ENCODE measurements around the gene G3BP2.
"Not testable (repeated sequence)": the region's sequence is repeated elsewhere in the genome, so short reads cannot be mapped to it uniquely, and the experiment has no call there.

Gene G3BP2

DNA sequence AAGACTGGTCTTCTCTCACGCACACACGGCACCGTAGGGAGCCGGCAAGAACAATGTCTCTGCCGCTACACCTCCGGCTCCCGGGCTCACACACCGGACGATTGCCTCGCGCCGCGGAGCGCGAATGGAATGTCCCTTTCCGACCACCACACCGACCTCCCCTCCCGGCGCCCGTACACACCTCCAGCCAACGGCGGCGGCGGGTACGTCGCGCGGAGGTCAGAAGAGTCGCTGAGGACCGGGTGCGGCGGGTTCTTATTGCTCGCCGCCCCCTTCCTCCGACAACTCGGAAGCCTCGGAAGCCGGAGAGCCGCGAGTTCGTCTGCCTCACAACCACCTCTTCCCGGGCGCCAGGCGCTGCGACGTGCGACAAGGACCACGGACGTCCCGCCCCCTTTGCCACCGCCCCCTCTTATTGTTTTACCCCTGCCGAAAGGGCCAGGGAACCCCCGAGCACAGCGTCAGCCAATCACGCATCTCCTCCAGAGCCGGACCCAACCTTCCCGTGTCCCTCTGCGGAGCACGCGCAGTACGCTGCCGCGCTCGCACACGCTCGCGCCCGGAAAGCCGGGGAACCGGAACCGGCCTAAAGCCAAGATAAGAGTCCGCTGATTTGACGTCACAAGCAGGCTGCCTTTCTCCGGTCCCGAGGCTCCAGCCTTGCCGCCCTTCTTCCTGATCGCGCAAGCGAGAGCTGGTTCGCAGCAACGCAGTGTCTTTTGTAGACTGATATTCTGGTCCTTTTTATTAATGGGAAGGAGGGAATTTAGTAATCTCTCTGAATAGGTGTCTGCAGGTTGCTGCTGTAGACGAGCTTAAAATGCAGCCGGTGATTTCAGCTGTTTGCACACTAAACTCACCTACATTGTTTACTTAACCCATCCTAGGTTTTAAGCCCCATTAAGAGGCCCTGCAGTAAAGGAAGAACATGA lies at the start of gene G3BP2:
G3BP2 (minus strand) TSS at position 385 of the 932 bp plus-strand sequence. CDS start 11,386 bp downstream, outside the sequence.
- DNase-seq (ENCODE audit: low read depth) = peak; percentile 96

DNA sequence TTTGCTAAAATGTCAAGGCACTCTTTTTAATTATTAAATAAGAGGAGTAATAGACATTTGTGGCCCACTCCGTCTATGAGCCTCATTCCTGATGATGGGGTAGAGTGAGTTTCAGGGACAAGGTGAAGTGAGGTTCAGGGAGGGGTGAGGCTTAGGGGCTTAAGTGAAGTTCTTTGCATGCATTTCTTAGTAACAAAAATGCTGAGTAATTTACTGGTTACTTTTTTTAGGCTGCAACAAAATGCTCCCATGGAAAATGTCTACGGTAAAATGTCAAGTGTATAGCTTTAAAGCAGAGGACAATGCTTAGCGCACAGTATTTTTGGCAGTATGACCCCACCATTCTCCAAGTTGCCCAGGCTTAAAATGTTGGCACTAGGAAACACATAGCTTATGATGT lies 49.2 kb upstream of the G3BP2 start:
- DNase-seq (ENCODE audit: low read depth) = no peak

DNA sequence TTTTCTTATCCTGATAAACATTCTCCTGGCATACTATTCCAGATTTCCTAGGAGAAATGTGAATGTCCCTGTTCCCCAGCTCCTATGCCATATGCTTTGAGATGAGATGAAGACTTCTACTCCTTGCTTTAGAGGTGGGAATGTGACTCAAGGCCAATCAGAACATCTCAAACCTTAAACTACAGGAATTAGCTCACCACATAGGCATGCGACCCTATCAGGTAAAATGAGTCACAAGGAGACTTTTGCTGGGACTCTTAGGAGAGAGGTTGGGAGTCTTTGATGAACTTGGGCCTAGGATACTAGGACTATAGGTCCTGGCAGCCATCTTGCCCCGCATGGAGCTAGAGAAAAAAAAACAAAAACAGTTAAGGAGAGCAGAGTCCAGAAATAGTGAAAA lies 45.3 kb upstream of the G3BP2 start:
- no peak for DNase-seq (ENCODE audit: low read depth)

DNA sequence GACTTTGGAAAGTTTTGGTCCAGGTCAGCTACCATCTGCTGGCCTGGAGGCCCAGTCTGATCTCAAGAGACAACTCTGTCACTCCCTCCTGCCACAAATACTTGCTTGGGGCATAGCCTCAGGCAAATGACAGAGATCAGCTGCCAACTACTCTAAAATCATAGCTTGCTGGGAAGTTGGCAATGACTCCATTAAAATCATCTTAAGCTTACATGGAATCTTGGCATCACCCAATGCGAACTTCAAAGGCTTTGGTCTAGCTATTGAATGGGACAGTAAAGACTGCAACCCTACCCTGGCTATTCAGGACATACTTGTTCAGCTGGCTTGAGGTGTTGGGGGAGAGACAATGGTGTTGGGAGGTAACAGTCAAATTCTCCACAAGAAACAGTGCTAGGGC lies 44.2 kb upstream of the G3BP2 start:
- no peak for DNase-seq (ENCODE audit: low read depth)

DNA sequence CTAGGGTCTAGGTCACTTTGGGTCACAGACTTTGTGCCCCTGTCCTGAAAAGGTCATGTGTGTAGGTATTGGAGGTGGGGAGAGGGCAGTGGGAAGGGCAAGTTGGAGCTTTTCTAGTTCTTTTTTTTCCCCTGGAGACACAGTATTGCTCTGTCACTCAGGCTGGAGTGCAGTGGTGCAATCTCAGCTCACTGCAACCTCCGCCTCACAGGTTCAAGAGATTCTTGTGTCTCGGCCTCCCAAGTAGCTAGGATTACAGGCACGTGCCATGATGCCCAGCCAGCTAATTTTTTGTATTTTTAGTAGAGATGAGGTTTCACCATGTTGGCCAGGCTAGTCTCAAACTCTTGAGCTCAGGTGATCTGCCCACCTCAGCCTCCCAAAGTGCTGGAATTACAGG lies 42.8 kb upstream of the G3BP2 start:
- not testable (repeated sequence) for DNase-seq (ENCODE audit: low read depth)

DNA sequence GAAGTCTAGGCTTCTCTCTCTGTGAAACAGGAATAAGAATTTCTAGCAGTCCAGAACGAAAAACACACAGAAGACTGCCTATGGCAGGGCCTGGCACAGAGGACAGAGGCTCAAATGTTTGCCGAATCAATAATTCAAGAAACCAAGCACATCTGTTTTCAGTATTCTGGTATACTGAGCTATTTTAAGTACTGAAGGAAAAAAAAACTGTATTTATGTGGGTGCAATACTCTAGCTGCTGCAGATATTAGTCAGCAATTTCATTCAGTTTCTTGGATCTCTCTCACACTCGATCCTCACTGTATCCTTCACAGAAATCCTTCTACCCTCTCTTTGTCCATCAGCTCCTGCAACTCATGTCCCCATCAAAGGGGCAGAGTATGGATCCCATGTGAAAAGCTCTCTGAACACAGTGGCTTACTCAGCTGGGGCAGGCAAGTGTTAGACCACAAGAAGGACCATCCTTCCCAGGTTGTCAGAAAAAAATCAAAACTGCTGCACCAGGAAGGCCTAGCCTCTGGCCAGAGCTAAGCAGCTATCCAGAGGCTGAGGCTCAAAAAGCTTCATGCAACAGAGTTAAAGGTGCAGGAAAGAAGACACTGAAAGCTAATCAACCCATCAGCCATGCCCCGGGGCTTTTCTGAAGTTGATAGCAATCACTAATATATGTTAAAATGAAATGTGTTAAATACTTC lies 42.0 kb upstream of the G3BP2 start:
- DNase-seq (ENCODE audit: low read depth) = no peak

DNA sequence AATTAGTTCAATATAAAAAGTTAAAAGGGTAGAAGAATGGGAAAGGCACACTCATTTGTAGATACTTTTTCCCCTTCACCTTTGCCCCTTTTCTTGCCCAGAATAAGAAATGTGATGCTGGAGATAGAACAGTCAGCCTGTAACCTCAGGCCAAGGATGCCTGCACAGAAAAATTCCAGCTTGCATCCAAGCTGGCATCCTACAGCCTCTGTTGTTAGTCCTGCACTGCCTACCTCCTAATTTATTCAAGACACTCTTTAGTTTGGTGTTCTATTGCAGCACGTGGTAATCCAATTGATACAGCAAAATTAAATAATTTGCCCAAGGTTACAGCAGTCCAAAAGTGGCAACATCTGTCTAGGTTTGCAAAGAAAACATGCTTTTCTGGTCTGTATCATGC lies 41.5 kb upstream of the G3BP2 start:
- no peak for DNase-seq (ENCODE audit: low read depth)

DNA sequence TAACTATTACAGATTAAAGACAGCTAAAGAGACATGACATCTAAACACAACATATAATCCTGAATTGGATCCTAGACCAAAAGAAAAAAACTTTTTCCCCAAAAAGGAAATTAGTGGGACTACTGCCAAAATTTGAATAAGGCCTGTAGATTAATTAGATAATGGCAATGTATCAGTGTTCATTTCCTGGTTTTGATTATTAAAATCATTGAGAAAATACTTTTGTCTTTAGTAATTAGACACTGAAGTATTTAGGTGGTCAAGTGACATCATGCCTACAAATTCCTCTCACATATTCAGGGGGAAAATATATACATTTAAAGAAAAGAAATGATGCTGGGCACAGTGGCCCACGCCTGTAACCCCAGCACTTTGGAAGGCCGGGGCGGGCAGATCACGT lies 40.8 kb upstream of the G3BP2 start:
- no peak for DNase-seq (ENCODE audit: low read depth)

DNA sequence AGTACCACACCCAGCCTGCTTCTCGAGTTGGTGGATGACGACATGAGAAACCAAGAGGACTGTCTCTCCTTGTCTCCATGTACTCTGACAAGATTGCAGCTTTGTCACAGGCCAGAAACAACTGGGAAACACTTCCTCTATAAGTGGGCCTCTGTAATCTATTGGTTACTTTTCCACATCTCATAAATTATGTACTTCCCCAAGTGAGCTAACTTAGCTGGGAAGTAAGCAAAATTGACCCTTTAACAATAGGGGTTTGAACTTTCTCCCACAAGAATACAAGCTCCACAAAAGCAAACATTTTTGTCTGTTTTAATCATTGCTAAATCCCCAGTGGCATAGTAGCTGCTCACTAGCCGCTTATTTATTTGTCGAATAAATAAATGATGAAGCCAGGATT lies 37.0 kb upstream of the G3BP2 start:
- no peak for DNase-seq (ENCODE audit: low read depth)

DNA sequence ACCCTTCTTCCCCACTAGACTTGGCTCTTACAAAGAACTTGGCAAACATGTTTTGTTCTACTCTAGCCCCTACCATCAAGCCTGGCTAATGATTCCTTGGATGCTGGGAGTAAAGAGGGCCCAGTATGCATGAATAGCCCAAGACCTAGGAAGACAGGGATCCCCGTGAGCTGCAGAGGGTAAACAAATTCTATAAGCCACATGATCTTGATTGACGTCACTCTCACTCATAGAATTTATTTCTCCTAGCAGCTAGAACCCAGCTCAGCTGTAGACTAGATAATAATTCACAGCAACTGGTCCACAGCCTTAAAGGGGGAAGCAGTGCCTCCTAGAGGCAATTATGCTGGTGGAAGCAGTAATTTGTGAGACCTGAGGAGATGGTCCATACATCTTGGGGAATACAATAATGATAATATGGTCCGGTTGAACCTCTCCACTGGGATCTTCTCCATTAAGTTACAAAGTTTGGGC lies 35.0 kb upstream of the G3BP2 start:
- peak; percentile 11 for DNase-seq (ENCODE audit: low read depth)

DNA sequence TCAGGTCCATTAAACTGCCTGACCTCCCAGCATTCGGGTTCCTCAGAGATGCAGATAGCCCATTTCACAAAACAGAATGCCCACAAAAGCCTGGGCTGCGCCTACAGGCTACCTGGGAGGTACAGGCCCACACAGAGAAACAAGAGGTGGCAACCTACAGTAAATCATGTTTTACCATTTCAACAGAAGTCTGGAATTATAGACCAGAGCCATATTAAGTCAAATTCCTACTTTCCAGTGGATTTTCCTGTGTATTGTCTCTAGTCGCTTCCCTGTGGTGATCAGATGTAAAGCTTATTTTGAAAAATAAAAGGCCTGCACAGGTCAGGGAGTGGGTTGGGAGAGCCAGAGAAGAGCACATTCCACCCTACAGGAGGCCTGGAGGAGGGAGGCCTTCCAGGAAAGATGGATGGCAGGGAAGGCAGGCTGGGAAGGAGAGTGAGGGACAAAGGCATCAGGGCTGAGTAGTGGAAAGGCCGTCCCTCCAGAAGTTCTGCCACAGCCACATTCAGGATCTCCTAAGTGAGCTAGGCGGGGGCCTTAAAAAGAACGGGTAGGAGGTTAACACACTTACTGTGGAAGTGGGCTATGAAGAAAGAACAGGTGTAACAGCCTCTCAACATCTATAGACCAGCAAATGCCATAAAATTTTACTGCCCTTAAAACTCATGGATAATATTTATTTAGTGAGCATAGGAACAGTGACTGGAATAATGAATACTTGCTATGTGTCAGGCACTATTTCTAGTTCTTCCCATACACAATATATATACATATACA lies 32.2 kb upstream of the G3BP2 start:
- DNase-seq (ENCODE audit: low read depth) = no peak

DNA sequence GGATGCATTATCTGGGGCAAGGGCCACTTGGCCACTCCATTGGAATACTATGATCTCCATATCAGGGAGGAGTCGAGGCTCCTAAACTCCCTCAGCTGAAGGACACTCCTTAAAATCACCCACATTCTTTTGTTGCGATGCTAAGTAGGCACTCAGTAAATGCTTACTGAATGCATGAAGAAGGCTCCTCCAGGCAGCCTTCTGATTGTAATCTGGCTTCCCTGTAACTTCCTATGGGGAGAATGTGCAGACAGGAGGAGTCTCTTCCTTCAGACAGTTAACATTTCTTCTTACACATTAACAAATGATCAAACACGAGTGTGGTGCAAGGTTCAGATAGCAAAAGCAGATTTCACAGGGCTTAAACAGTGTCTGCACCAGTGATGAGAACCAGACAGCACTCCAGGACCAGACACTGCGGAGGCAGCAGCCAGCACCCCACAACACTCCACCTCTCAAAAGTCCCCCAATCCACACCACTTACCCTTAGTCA lies 29.8 kb upstream of the G3BP2 start:
- no peak for DNase-seq (ENCODE audit: low read depth)

DNA sequence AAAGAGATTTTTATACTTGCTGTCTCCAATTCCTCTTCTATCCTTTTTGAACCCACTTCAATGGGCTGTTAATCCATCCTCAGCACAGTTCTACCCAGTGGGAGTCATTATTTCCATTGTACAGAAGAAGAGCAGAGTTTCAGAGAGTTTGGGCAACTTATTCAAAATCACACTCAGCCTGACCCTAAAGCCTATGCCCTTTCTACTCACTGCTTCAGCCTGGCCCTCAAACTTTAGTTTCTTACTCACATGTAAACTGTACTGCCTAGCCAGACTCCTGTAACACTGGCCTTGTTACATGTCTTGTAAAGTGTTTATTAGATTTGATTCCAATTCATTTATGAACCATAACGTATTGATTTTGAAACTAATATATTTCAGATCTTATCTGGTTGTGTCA lies 26.1 kb upstream of the G3BP2 start:
- DNase-seq (ENCODE audit: low read depth) = no peak

DNA sequence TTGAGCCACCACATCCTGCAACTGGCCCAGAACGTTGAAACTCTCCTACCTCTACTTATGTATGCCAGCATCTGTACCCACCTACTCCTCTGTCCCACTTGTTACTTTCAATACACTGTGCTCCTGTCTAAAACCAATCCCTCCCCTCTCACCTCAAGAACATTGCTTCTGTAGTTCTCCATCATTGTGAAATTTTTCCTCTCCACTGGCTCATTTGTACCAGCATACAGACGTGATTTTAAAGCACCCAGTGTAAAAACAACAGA lies 25.7 kb upstream of the G3BP2 start:
- DNase-seq (ENCODE audit: low read depth) = no peak

DNA sequence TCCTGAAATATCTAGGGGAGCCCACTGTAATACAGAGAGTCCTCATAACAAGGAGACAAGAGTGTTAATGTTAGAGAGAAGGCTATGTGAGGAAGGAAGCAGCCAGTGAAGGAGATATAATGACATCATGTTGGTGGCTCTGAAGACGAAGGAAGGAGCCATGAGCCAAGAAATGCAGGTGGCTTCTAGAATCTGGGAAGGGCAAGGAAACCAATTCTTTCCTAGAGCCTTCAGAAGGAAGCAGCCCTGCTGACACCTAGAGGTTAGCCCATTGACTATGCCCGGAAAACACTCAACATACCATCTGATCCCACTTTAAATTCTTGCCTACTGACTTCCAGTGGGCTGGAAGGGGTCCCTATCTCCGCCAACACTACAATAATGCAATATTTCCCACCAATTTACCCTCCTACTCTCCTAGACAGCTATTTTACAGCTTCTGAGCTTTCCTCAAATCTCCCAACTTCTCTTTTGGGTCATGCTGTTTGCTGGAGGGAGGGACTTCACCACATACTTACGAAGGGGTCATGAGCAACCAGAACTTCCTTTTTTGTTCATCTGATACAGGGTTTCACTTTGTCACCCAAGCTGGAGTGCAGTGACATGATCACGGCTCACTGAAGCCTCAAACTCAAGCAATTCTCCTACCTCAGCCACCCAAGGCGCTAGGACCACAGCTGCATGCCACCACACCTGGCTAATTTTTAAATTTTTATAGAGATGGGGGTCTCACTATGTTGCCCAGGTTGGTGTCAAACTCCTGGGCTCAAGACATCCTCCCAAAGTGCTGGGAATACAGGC lies 25.2 kb upstream of the G3BP2 start:
- DNase-seq (ENCODE audit: low read depth) = no peak

DNA sequence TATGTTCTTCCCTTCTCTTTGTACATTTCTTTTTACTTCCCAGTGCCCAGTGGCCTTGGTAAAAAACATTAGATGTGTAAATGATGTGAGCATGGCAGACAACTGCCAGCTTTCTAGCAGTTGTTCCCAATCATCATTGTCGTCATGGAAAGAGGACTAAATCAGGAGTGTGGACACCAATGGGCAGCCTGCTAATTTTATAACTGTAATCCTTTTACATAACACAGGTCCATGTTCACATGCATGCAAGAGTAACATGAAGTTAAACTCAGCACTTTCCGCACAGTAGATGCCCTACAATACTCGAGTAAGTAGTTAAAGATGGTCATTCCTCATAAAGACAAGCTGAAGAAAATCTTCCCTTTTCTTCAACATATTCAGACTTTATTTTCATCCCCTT lies 23.4 kb upstream of the G3BP2 start:
- no peak for DNase-seq (ENCODE audit: low read depth)

DNA sequence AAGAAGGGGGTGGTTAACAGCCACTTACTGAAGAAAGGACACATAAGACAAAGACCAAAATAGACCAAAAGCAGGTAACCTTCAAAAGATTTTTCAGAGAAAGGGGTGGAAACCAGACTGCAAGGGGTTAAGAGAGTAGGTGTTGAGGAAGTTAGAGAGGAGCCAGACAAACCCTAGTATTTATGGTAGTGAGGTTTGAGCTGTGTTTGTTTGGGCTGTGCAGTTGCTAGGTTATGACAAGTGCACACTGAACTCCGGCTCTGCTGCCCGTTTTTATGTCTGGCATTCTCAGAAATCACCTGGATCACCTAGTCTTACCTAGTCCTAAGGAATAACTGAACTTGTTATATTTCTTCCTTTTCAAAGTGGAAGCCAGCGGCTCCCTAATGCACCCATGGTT lies 22.9 kb upstream of the G3BP2 start:
- DNase-seq (ENCODE audit: low read depth) = no peak

DNA sequence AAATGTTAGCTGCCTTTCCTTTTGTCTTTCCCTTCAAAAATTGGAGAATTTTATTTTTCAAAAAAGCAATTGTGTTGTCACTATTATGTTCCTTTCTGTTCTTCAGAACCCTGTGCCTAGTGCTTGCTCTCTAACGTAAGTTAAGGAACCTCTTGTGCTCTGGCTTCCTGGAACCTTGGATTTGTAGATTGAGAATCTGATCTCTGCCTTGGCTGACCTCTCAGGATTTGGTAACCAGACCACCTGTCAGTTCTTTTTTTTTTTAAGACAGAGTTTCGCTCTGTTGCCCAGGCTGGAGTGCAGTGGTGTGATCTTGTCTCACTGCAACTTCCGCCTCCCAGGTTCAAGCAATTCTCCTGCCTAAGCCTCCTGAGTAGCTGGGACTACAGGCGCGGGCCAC lies 18.9 kb upstream of the G3BP2 start:
- DNase-seq (ENCODE audit: low read depth) = not testable (repeated sequence)

DNA sequence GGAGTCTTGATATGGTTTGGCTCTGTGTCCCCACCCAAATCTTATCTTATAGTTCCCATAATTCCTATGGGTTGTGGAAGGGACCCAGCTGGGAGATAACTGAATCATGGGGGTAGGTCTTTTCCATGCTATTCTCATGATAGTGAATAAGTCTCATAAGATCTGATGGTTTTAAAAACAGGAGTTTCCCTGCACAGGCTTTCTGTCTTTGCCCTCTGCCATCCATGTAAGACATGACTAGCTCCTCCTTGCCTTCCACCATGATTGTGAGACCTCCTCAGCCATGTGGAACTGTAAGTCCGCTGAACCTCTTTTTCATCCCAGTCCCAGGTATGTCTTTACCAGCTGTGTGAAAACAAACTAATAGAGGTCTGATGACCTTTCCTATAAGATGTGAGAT lies 13.9 kb upstream of the G3BP2 start:
- not testable (repeated sequence) for DNase-seq (ENCODE audit: low read depth)

DNA sequence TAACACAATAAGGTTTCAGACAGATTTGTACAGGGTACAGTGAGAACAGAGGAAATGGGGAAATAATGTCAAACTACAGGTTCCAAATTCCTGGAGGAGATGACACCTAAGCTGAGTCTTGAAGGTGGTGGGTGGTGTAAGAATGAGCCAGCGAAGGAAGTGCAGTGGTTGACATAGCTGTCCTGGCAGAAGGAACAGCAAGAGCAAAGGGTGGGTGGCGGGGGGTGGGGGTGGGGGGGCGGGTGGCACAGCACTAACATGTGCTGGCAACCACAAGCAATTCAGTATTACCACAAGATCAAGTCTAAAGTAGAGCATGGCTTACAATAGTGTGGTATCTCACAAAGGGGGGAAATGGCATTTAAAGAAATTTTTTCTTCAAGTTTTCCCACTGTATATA lies 13.1 kb upstream of the G3BP2 start:
- DNase-seq (ENCODE audit: low read depth) = no peak

DNA sequence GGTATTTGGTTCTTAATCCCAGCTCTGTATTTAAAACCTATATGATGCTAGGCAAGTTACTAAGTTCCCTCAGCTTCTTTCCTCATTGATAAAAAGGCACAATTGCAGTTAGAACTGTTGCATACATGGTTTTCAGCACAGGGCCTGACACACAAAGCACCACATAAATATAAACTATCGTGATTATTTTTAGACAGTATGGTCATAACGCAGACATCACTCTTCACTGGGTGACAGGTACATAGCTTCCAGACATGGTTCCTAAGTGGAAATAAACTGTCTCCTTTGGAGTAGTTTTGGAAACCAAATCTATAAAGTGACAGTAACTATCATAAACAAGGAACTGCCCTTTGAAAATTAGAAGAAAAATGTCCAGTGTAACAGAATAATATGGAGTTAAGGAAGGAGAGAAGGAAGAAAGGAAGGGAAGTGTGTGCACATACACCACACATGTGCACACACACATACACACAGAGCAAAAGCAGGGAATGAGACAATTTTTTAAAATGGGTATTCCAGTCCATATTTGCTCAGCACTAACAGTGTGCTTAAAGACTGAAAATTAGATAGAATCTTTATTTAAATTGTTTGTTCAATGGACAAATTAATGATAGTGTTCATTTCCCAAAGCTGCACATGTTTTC lies 12.5 kb upstream of the G3BP2 start:
- no peak for DNase-seq (ENCODE audit: low read depth)

Measured in stimulated activated CD8-positive, alpha-beta memory T cell treated with anti-CD3 and anti-CD28 coated beads, Interleukin-4, amount 100 ng/mL, for 24 hours (primary cell).